DOHH2 (cell line): Measurements from ENCODE around the gene SCAMP1.

Experiments
- EZH2phosphoT487 ChIP-seq: fragments of 200-600 bp; sonication (generic); IDR thresholded peaks from 2 replicates; pipeline ENCODE4 v1.6.1; 2017; ENCODE audit warnings: borderline replicate concordance, mild to moderate bottlenecking, antibody characterized with exemption, low read length, moderate library complexity, mixed read lengths
- TF ChIP-seq, protein P1 (sequence below): fragments of 200-600 bp; sonication (generic); IDR thresholded peaks from one replicate; pipeline ENCODE4 v1.5.1; 2014; ENCODE audit warnings: antibody characterized with exemption, mild to moderate bottlenecking, low read depth, low read length; ENCODE audit not compliant: poor library complexity, severe bottlenecking

DNA sequence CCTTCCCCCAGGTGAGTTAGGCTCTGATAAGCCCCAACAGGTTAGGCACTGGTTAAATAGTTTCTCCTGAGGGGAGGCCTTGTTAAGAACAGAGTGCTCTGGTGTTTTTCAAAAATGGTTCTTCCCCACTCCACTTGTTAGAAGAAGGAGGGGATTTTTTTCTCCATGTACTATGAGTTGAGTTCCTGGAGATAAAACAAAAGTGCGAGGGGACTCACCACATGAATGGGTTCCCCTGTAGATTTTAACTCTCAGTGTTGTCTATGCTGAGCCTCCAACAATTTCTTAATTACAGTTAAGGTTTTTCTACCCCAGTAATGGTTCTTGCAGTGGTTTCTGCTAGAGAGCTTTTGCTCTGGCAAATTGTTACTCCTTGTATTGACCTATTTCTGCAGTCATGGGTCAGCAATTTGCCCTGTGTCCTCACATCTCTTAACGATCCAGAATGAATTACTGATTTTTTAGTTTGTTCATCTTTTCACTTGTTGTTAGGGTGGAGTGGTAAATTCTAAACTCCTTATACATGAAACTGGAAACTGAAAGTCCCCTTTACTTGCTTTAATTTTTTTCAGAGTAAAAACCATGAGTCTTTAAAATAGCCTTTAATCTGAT lies 44.4 kb downstream of the SCAMP1 start:
- TF ChIP-seq, protein P1, sequence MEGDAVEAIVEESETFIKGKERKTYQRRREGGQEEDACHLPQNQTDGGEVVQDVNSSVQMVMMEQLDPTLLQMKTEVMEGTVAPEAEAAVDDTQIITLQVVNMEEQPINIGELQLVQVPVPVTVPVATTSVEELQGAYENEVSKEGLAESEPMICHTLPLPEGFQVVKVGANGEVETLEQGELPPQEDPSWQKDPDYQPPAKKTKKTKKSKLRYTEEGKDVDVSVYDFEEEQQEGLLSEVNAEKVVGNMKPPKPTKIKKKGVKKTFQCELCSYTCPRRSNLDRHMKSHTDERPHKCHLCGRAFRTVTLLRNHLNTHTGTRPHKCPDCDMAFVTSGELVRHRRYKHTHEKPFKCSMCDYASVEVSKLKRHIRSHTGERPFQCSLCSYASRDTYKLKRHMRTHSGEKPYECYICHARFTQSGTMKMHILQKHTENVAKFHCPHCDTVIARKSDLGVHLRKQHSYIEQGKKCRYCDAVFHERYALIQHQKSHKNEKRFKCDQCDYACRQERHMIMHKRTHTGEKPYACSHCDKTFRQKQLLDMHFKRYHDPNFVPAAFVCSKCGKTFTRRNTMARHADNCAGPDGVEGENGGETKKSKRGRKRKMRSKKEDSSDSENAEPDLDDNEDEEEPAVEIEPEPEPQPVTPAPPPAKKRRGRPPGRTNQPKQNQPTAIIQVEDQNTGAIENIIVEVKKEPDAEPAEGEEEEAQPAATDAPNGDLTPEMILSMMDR = no peak
- no peak for TF ChIP-seq EZH2phosphoT487
